Lower lobe of right lung (tissue), 2 donors: ENCODE results near the gene SMAD7. TPM values are rescaled to one million over a fixed set of nuclear protein-coding genes. Genes with fewer than 3 reads are reported as not detected.
A peak's percentile ranks its signal among the peaks of the same experiment; 100 is the strongest.

Experiments used
- ATAC-seq, 2 donors: fragments of 200-7000 bp; cut with Tn5 transposase; one replicate each; pipeline ENCODE4 v1.9.1; 2020 to 2022; ENCODE audit warnings: mild to moderate bottlenecking in 2 of 2, moderate library complexity in 2 of 2
- DNase-seq: peaks from one replicate; pipeline ENCODE4 v3.0.0-alpha.2; 2020
- H3K27ac ChIP-seq: fragments of 200-600 bp; one replicate; pipeline ENCODE4 v1.8.0; 2022
- H3K27me3 ChIP-seq: fragments of 200-600 bp; one replicate; pipeline ENCODE4 v1.8.0; 2022; ENCODE audit warnings: low read depth
- H3K36me3 ChIP-seq: fragments of 200-600 bp; one replicate; pipeline ENCODE4 v1.8.0; 2022; ENCODE audit warnings: mild to moderate bottlenecking
- H3K4me1 ChIP-seq: fragments of 200-600 bp; one replicate; pipeline ENCODE4 v1.8.0; 2022
- H3K4me3 ChIP-seq: fragments of 200-600 bp; one replicate; pipeline ENCODE4 v1.8.0; 2022; ENCODE audit warnings: mild to moderate bottlenecking
- H3K9me3 ChIP-seq: fragments of 200-600 bp; one replicate; pipeline ENCODE4 v1.8.0; 2022
- CTCF ChIP-seq: fragments of 200-600 bp; IDR thresholded peaks from one replicate; pipeline ENCODE4 v1.8.0; 2022; ENCODE audit warnings: antibody characterized with exemption, mild to moderate bottlenecking
- intact Hi-C: fragments of 100-400 bp; cut with DNase I; formaldehyde crosslinking; loops from one replicate; pipeline ENCODE4 v1.11.0; 2022
- total RNA-seq: library from RNA; stranded (reverse); fragmentation: NEBNext Ultra II Directional; extraction: Animal tissue kit (Norgen Biotek cat#: 25700); gene quantifications from one replicate; pipeline ENCODE4 v1.2.1, GENCODE V29; 2021
- donor health status: DM: no; HTN: yes; CAD: no; lungs with severe emphysema.

The SMAD7 gene
- total RNA-seq, 1 donor from 2014 or later: 63.4 TPM

GRCh38 chr18:48951448-48952286 lies 902 bp upstream of the SMAD7 start:
- Histone ChIP-seq H3K27ac (peak overlapping the region; percentile 99), H3K4me3 (peak overlapping the region; percentile 90), H3K27me3 (no peaks in the 10 kb centered on the region), H3K4me1 (peaks cover 43% of the 10 kb centered on the region), H3K9me3 (no peaks in the 10 kb centered on the region), H3K36me3 (peaks cover 8% of the 10 kb centered on the region)
- ATAC-seq (peak; percentile 80 to 88), DNase-seq (peak; percentile 95)
- intact Hi-C loops: no loop called here
- TF ChIP-seq CTCF: no peak

- Histone ChIP-seq H3K27me3 (no peaks in the 10 kb centered on the region), H3K36me3 (peaks cover 23% of the 10 kb centered on the region), H3K9me3 (no peaks in the 10 kb centered on the region), H3K4me3 (peak overlapping the region; percentile 90), H3K27ac (peak overlapping the region; percentile 94), H3K4me1 (peaks cover 43% of the 10 kb centered on the region)
- ATAC-seq: peak; percentile 18 to 48
- peak; percentile 72 for DNase-seq
- peak; percentile 36 for TF ChIP-seq CTCF
- intact Hi-C loops: no loop called here
These were observed 894 bp downstream of the SMAD7 start for GRCh38 chr18:48949606-48950535.

GRCh38 chr18:48949050-48949605 lies 1.6 kb downstream of the SMAD7 start:
- H3K36me3 ChIP-seq: peaks cover 23% of the 10 kb centered on the region
- H3K27me3 ChIP-seq: no peaks in the 10 kb centered on the region
- no peak for TF ChIP-seq CTCF
- intact Hi-C loops: no loop called here
- no peaks in the 10 kb centered on the region for H3K9me3 ChIP-seq
- H3K27ac ChIP-seq: peak overlapping the region; percentile 94
- DNase-seq: peak; percentile 73
- ATAC-seq: no peak
- H3K4me3 ChIP-seq: peak overlapping the region; percentile 90
- H3K4me1 ChIP-seq: peaks cover 50% of the 10 kb centered on the region

GRCh38 chr18:48948112-48949049 lies 2.4 kb downstream of the SMAD7 start:
- Histone ChIP-seq H3K36me3 (peaks cover 23% of the 10 kb centered on the region), H3K4me1 (peaks cover 52% of the 10 kb centered on the region), H3K9me3 (no peaks in the 10 kb centered on the region), H3K27me3 (no peaks in the 10 kb centered on the region), H3K27ac (peak overlapping the region; percentile 94), H3K4me3 (peak overlapping the region; percentile 90)
- peak in 1 of 2 donors; percentile 7 for ATAC-seq
- DNase-seq: peak; percentile 76
- TF ChIP-seq CTCF: peak; percentile 11
- intact Hi-C loops: no loop called here
